Loucy (cell line): Measurements from ENCODE around the gene TDRD9.

ENCODE experiments used
- H2AFZ ChIP-seq: fragments of 200-600 bp; sonication (generic); 2 replicates; pipeline ENCODE4 v1.6.0; 2016; ENCODE audit warnings: antibody characterized with exemption, mild to moderate bottlenecking, low read length, moderate library complexity
- H3F3A ChIP-seq: fragments of 200-600 bp; 2 replicates; pipeline ENCODE4 v1.6.0; 2016; ENCODE audit warnings: antibody characterized with exemption, low read depth, mild to moderate bottlenecking
- H3K27me3 ChIP-seq: fragments of 200-600 bp; sonication (generic); 2 replicates; pipeline ENCODE4 v1.6.1; 2014; ENCODE audit warnings: low read length, mild to moderate bottlenecking; ENCODE audit not compliant: insufficient read depth, poor library complexity, severe bottlenecking
- H3K36me3 ChIP-seq: fragments of 200-600 bp; sonication (generic); 2 replicates; pipeline ENCODE4 v1.6.1; 2016; ENCODE audit warnings: low read length; ENCODE audit not compliant: insufficient read depth
- H3K4me1 ChIP-seq: fragments of 200-600 bp; sonication (generic); 2 replicates; pipeline ENCODE4 v1.5.1; 2014; ENCODE audit warnings: low read length, mild to moderate bottlenecking; ENCODE audit not compliant: insufficient read depth, poor library complexity, severe bottlenecking
- H3K4me2 ChIP-seq: fragments of 200-600 bp; sonication (generic); 2 replicates; pipeline ENCODE4 v1.6.0; 2014; ENCODE audit warnings: antibody characterized with exemption, low read length, low read depth, mild to moderate bottlenecking; ENCODE audit not compliant: poor library complexity, severe bottlenecking
- H3K4me3 ChIP-seq: fragments of 200-600 bp; sonication (generic); 2 replicates; pipeline ENCODE4 v1.5.1; 2014; ENCODE audit warnings: low read length, mild to moderate bottlenecking, mixed read lengths; ENCODE audit not compliant: poor library complexity, severe bottlenecking
- H3K79me2 ChIP-seq: fragments of 200-600 bp; sonication (generic); 2 replicates; pipeline ENCODE4 v1.6.1; 2014; ENCODE audit warnings: low read length; ENCODE audit not compliant: insufficient read depth
- H3K9ac ChIP-seq: fragments of 200-600 bp; sonication (generic); 2 replicates; pipeline ENCODE4 v1.6.0; 2014; ENCODE audit warnings: mild to moderate bottlenecking, low read depth, low read length, moderate library complexity; ENCODE audit not compliant: poor library complexity, severe bottlenecking
- H3K9me2 ChIP-seq: fragments of 200-600 bp; sonication (generic); replicated peaks from 2 replicates; pipeline ENCODE4 v1.6.1; 2016; ENCODE audit warnings: low read depth, low read length, mixed read lengths
- H3K9me3 ChIP-seq: fragments of 200-600 bp; sonication (generic); 2 replicates; pipeline ENCODE4 v1.6.1; 2014; ENCODE audit warnings: mild to moderate bottlenecking, antibody characterized with exemption, low read length, low read depth; ENCODE audit not compliant: insufficient read depth
- H4K20me1 ChIP-seq: fragments of 200-600 bp; sonication (generic); 2 replicates; pipeline ENCODE4 v1.6.0; 2014; ENCODE audit warnings: antibody characterized with exemption, low read length, mild to moderate bottlenecking; ENCODE audit not compliant: insufficient read depth, poor library complexity, severe bottlenecking
- EZH2phosphoT487 ChIP-seq: fragments of 200-600 bp; IDR thresholded peaks from 2 replicates; pipeline ENCODE4 v1.6.1; 2018; ENCODE audit warnings: antibody characterized with exemption, mild to moderate bottlenecking, moderate library complexity, borderline replicate concordance
- TF ChIP-seq, protein P1 (sequence below): fragments of 200-600 bp; sonication (generic); conservative IDR thresholded peaks from 2 replicates; pipeline ENCODE4 v1.5.1; 2014; ENCODE audit warnings: mild to moderate bottlenecking, antibody characterized with exemption, low read length

Gene TDRD9

GRCh38 chr14:103994535-103995184 is 66.4 kb downstream of the TDRD9 start:
- Histone ChIP-seq H3K9me2 (no peaks in the 10 kb centered on the region), H3K27me3 (no peaks in the 10 kb centered on the region), H4K20me1 (no peaks in the 10 kb centered on the region), H3K36me3 (no peaks in the 10 kb centered on the region), H3K4me2 (no peak overlapping the region), H3K9me3 (no peaks in the 10 kb centered on the region), H3K9ac (no peak overlapping the region), H2AFZ (no peak overlapping the region), H3K4me1 (no peaks in the 10 kb centered on the region), H3K4me3 (no peak overlapping the region), H3K79me2 (no peaks in the 10 kb centered on the region), H3F3A (no peaks in the 10 kb centered on the region)
- TF ChIP-seq, protein P1, sequence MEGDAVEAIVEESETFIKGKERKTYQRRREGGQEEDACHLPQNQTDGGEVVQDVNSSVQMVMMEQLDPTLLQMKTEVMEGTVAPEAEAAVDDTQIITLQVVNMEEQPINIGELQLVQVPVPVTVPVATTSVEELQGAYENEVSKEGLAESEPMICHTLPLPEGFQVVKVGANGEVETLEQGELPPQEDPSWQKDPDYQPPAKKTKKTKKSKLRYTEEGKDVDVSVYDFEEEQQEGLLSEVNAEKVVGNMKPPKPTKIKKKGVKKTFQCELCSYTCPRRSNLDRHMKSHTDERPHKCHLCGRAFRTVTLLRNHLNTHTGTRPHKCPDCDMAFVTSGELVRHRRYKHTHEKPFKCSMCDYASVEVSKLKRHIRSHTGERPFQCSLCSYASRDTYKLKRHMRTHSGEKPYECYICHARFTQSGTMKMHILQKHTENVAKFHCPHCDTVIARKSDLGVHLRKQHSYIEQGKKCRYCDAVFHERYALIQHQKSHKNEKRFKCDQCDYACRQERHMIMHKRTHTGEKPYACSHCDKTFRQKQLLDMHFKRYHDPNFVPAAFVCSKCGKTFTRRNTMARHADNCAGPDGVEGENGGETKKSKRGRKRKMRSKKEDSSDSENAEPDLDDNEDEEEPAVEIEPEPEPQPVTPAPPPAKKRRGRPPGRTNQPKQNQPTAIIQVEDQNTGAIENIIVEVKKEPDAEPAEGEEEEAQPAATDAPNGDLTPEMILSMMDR: no peak
- no peak for TF ChIP-seq EZH2phosphoT487

DNA sequence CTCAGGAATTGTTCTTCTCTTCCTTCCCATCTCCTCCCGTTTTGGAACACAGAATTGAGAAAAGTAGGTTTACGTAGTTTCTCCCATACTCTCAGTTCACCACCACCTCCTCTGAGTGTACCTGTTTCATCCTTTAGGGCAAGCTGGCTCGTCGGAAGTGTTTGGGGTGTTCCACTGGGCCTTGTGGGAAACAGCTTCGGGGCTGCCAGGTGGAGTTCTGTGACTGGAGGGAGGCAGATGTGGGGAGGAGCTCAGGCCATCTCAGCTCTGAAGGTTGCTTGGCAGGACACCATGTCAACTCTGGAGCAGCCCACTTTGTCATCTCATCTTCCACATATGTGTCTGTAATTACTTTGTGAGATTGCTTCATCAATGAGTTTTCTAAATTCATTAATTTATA is 67.6 kb downstream of the TDRD9 start:
- Histone ChIP-seq H3K9me2 (no peaks in the 10 kb centered on the region), H3K4me3 (no peak overlapping the region), H3F3A (no peaks in the 10 kb centered on the region), H3K79me2 (no peaks in the 10 kb centered on the region), H4K20me1 (no peaks in the 10 kb centered on the region), H3K4me1 (no peaks in the 10 kb centered on the region), H3K4me2 (no peak overlapping the region), H3K36me3 (no peaks in the 10 kb centered on the region), H3K9me3 (no peaks in the 10 kb centered on the region), H3K9ac (no peak overlapping the region), H2AFZ (no peak overlapping the region), H3K27me3 (no peaks in the 10 kb centered on the region)
- TF ChIP-seq, protein P1: no peak
- TF ChIP-seq EZH2phosphoT487: no peak

- Histone ChIP-seq H3K36me3 (no peaks in the 10 kb centered on the region), H3K27me3 (no peaks in the 10 kb centered on the region), H3K9me2 (no peaks in the 10 kb centered on the region), H3K9me3 (no peaks in the 10 kb centered on the region), H3K4me1 (no peaks in the 10 kb centered on the region), H3K4me3 (no peak overlapping the region), H3F3A (no peaks in the 10 kb centered on the region), H4K20me1 (no peaks in the 10 kb centered on the region), H2AFZ (no peak overlapping the region), H3K79me2 (no peaks in the 10 kb centered on the region), H3K9ac (no peak overlapping the region), H3K4me2 (no peak overlapping the region)
- no peak for TF ChIP-seq EZH2phosphoT487
- TF ChIP-seq, protein P1: no peak
These were observed 69.1 kb downstream of the TDRD9 start for GRCh38 chr14:103997391-103997790.
